ENCODE results near the gene SPTBN1. TPM values are rescaled to one million over a fixed set of nuclear protein-coding genes. Genes with fewer than 3 reads are reported as not detected.

The SPTBN1 gene
- total RNA-seq, 4 donors from 2014 or later = 189 to 423 (median 341) TPM

DNA sequence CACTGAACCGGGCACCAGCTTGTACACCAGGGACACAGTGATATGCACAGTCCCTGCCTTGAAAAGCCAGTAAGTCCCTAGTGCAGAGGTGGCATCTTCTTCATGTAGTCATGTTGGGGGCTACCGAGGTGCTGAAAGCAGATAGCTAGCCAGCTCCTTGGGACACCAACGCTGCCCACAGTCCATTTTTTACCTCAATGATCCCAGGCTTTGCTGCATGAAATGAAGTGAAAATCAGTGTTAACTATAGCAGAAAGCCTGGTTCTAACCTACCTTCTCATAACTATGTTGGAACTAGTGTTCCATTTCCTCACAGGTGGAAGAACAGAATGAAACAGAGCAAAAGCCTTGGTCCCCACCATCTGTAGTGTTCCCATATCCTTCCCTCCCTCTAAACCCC, 200.7 kb downstream of the SPTBN1 start:
- no peaks in the 10 kb centered on the region for H3K4me1 ChIP-seq
- H3K27me3 ChIP-seq = no peaks in the 10 kb centered on the region
- H3K4me3 ChIP-seq = no peak overlapping the region
- intact Hi-C loops (cut with DNase I; ENCODE audit: low total_unique reads) = no loop called here
- H3K9me3 ChIP-seq = no peaks in the 10 kb centered on the region
- TF ChIP-seq, protein P1, sequence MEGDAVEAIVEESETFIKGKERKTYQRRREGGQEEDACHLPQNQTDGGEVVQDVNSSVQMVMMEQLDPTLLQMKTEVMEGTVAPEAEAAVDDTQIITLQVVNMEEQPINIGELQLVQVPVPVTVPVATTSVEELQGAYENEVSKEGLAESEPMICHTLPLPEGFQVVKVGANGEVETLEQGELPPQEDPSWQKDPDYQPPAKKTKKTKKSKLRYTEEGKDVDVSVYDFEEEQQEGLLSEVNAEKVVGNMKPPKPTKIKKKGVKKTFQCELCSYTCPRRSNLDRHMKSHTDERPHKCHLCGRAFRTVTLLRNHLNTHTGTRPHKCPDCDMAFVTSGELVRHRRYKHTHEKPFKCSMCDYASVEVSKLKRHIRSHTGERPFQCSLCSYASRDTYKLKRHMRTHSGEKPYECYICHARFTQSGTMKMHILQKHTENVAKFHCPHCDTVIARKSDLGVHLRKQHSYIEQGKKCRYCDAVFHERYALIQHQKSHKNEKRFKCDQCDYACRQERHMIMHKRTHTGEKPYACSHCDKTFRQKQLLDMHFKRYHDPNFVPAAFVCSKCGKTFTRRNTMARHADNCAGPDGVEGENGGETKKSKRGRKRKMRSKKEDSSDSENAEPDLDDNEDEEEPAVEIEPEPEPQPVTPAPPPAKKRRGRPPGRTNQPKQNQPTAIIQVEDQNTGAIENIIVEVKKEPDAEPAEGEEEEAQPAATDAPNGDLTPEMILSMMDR (IDR thresholded peaks at IDR 0.05) = no peak
- no peak for TF ChIP-seq POLR2A (IDR thresholded peaks at IDR 0.05)
- peaks cover 0 to 4% of the 10 kb centered on the region in 2 donors for H3K36me3 ChIP-seq
- DNase-seq = no peak
- peak overlapping the region in 1 of 2 donors; percentile 64 for H3K27ac ChIP-seq

DNA sequence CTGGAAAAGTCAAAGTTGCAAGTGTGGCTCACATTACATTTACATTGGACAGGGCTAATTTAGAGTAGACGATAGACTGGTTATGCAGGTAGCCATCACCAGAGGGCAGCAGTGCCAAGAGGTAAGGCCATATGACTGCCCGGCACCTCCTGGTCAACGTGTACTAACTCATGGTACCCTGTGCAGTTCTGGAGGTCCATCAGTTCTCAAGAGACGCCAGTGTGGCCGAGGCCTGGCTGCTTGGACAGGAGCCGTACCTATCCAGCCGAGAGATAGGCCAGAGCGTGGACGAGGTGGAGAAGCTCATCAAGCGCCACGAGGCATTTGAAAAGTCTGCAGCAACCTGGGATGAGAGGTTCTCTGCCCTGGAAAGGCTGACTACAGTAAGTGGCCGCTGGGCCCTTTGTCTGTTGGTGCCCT, 201.5 kb downstream of the SPTBN1 start:
- Histone ChIP-seq H3K36me3 (peaks cover 0 to 4% of the 10 kb centered on the region in 2 donors), H3K27me3 (no peaks in the 10 kb centered on the region), H3K9me3 (no peaks in the 10 kb centered on the region), H3K4me3 (no peak overlapping the region), H3K27ac (peak overlapping the region; percentile 38 to 64), H3K4me1 (no peaks in the 10 kb centered on the region)
- intact Hi-C loops (cut with DNase I; ENCODE audit: low total_unique reads) = no loop called here
- peak; percentile 51 to 67 for DNase-seq
- TF ChIP-seq POLR2A (IDR thresholded peaks at IDR 0.05) = no peak
- TF ChIP-seq, protein P1 (IDR thresholded peaks at IDR 0.05) = peak; percentile 12 to 47 (median 42)

- intact Hi-C loops (cut with DNase I; ENCODE audit: low total_unique reads) = no loop called here
- H3K9me3 ChIP-seq = no peaks in the 10 kb centered on the region
- no peak for DNase-seq
- H3K4me1 ChIP-seq = no peaks in the 10 kb centered on the region
- H3K4me3 ChIP-seq = no peak overlapping the region
- H3K27me3 ChIP-seq = no peaks in the 10 kb centered on the region
- no peaks in the 10 kb centered on the region for H3K36me3 ChIP-seq
- TF ChIP-seq POLR2A (IDR thresholded peaks at IDR 0.05) = no peak
- TF ChIP-seq, protein P1 (IDR thresholded peaks at IDR 0.05) = no peak
- peak overlapping the region; percentile 38 to 64 for H3K27ac ChIP-seq
These were observed 202.5 kb downstream of the SPTBN1 start for GRCh38 chr2:54658564-54659071.

- DNase-seq = no peak
- H3K27me3 ChIP-seq = no peaks in the 10 kb centered on the region
- H3K9me3 ChIP-seq = no peaks in the 10 kb centered on the region
- peak overlapping the region; percentile 24 to 64 for H3K27ac ChIP-seq
- intact Hi-C loops (cut with DNase I; ENCODE audit: low total_unique reads) = no loop called here
- no peak overlapping the region for H3K4me3 ChIP-seq
- no peak for TF ChIP-seq POLR2A (IDR thresholded peaks at IDR 0.05)
- TF ChIP-seq, protein P1 (IDR thresholded peaks at IDR 0.05) = no peak
- H3K36me3 ChIP-seq = no peaks in the 10 kb centered on the region
- H3K4me1 ChIP-seq = no peaks in the 10 kb centered on the region
These were observed 203.4 kb downstream of the SPTBN1 start for GRCh38 chr2:54659527-54659926.

GRCh38 chr2:54660752-54661151, 204.6 kb downstream of the SPTBN1 start:
- Histone ChIP-seq H3K27ac (peak overlapping the region in 1 of 2 donors; percentile 64), H3K9me3 (no peaks in the 10 kb centered on the region), H3K27me3 (no peaks in the 10 kb centered on the region), H3K4me3 (no peak overlapping the region), H3K4me1 (peaks cover 7 to 8% of the 10 kb centered on the region in 2 donors), H3K36me3 (no peaks in the 10 kb centered on the region)
- intact Hi-C loops (cut with DNase I; ENCODE audit: low total_unique reads) = no loop called here
- no peak for DNase-seq
- TF ChIP-seq, protein P1 (IDR thresholded peaks at IDR 0.05) = no peak
- TF ChIP-seq POLR2A (IDR thresholded peaks at IDR 0.05) = no peak

Data from uterus (tissue), 4 donors.